ENCODE results near the gene KCNN4. TPM values are rescaled to one million over a fixed set of nuclear protein-coding genes. Genes with fewer than 3 reads are reported as not detected.
"Not testable (repeated sequence)": the region's sequence is repeated elsewhere in the genome, so short reads cannot be mapped to it uniquely, and the experiment has no call there.

KCNN4 gene
- total RNA-seq, 3 donors from 2014 or later = 14.9 to 36.2 (median 36.1) TPM

DNA sequence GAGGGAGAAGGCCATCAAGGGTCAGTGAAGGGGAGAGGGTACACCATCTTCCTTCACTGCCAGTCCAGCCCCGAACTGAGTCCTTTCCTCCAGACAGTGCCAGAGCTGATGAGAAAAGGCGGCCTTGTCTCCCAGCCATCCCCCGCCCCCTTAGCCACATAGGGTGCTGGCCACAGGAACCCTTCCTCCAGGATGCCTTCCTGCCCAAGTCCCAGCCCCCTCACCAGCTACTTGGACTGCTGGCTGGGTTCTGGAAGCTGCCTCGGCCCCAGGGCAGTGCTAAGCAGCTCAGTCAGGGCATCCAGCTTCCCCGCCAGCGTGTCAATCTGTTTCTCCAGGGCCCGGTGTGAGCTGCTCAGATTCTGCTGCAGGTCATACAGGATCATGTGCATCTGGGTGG is 13.5 kb downstream of the KCNN4 start:
- Histone ChIP-seq H3K4me1 (ENCODE audit: low read depth) (peaks cover 42% of the 10 kb centered on the region), H3K4me3 (no peak overlapping the region), H3K36me3 (ENCODE audit: low read depth) (no peaks in the 10 kb centered on the region), H3K9me3 (no peaks in the 10 kb centered on the region)
- TF ChIP-seq, protein P1, sequence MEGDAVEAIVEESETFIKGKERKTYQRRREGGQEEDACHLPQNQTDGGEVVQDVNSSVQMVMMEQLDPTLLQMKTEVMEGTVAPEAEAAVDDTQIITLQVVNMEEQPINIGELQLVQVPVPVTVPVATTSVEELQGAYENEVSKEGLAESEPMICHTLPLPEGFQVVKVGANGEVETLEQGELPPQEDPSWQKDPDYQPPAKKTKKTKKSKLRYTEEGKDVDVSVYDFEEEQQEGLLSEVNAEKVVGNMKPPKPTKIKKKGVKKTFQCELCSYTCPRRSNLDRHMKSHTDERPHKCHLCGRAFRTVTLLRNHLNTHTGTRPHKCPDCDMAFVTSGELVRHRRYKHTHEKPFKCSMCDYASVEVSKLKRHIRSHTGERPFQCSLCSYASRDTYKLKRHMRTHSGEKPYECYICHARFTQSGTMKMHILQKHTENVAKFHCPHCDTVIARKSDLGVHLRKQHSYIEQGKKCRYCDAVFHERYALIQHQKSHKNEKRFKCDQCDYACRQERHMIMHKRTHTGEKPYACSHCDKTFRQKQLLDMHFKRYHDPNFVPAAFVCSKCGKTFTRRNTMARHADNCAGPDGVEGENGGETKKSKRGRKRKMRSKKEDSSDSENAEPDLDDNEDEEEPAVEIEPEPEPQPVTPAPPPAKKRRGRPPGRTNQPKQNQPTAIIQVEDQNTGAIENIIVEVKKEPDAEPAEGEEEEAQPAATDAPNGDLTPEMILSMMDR (IDR thresholded peaks at IDR 0.05) = no peak
- ATAC-seq (no peak), DNase-seq (no peak)
- intact Hi-C loops (cut with DNase I, micrococcal nuclease) = no loop called here

DNA sequence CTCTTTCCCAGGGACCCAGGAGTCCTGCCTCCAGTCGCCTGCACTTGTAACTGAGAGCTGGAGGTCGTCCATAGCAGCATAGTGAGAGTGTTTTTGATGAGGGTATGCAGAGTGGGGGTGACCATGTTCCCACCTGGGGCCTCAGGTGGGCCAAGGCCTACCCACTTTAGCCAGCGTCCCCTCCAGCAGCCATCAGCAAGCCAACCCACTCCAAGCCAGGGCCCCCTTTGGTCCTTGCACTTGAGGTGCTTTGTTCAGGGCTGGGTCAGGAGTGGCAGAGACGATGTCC is 14.1 kb downstream of the KCNN4 start:
- no peak for ATAC-seq
- Histone ChIP-seq H3K4me1 (ENCODE audit: low read depth) (peaks cover 44% of the 10 kb centered on the region), H3K36me3 (ENCODE audit: low read depth) (no peaks in the 10 kb centered on the region), H3K4me3 (no peak overlapping the region), H3K9me3 (no peaks in the 10 kb centered on the region)
- TF ChIP-seq, protein P1 (IDR thresholded peaks at IDR 0.05) = no peak
- intact Hi-C loops (cut with DNase I, micrococcal nuclease) = no loop called here
- DNase-seq = no peak

DNA sequence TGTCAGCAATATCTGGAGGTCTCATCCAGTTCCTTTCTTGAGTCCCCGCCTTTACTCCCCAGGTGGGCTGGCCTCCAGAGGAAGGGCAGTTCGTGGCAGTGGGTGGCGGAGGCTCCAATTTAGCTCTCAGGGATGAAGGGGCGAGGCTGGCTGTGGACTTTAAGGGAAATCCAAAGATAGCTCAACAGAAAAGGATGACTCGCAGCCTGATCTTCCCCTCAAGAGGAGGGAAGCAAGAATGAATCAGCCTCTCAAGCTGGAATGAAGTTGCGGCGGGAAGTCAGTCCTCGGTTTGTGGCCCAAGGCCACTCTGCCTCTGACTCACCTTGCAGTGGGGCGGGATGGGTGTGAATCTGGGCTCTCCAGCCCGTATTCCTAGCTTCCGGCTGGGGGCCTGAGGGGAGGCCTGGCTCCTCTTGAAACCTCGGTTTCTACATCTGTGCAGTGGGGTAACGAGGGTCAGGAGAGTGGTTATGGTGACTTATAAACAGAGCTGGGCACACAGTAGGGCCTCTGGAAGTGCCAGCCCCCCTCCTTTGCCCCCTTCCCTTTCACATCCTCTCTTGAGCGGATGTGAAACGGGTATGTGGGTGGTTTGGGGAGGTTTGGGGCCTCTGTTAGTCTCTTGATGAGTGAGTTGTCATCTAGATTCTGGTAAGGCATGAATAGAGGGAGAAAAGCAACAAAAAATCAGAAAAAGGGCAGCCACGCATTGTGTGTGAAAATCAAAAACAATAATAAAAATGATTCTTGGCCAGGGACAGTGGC is 15.5 kb downstream of the KCNN4 start:
- intact Hi-C loops (cut with DNase I, micrococcal nuclease) = no loop called here
- Histone ChIP-seq H3K4me3 (no peak overlapping the region), H3K36me3 (ENCODE audit: low read depth) (no peaks in the 10 kb centered on the region), H3K4me1 (ENCODE audit: low read depth) (peaks cover 44% of the 10 kb centered on the region), H3K9me3 (no peaks in the 10 kb centered on the region)
- DNase-seq (peak; percentile 54 to 86 (median 66)), ATAC-seq (peak; percentile 63)
- TF ChIP-seq, protein P1 (IDR thresholded peaks at IDR 0.05) = no peak

DNA sequence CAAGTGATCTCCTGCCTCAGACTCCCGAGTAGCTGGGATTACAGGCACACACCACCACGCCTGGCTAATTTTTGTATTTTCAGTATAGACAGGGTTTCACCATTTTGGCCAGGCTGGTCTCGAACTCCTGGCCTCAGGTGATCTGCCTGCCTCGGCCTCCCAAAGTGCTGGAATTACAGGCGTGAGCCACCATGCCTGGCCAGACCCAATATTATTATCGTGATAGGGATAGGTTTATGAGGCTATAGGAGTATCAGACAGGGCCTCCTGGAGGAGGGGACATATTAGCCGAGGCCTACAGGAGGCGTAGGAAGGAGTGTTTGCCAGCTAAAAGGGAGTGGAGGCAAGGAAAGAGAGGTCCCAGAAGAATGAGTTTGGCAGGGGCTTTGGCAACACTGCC is 16.1 kb downstream of the KCNN4 start:
- ATAC-seq; H3K9me3 ChIP-seq; DNase-seq; H3K4me3 ChIP-seq; H3K36me3 ChIP-seq (ENCODE audit: low read depth); intact Hi-C loops (cut with DNase I, micrococcal nuclease): not testable (repeated sequence)
- H3K4me1 ChIP-seq (ENCODE audit: low read depth) = peaks cover 43% of the 10 kb centered on the region

DNA sequence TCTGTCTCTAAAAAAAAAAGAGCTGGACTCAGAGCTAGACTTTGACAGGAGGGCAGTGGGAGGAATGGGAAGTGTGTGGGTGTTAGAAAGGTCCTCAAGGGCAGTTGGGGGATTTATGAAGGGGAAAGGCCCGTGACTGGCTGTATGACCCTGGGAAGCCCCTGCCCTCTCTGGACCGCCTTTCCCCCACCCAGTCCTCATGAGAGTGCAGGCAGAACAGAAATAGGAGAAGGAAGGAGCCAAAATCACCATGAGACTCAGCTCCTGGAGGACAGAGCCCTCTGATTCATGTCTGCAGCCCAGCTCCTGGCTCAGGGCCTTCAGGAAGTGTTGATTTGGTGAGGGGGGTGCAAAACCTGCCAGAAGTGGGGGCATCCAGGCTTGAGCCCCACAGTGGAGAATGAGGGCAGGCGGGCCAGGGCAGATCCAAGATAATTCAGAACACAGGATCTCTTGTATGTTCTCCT is 17.3 kb downstream of the KCNN4 start:
- TF ChIP-seq, protein P1 (IDR thresholded peaks at IDR 0.05) = no peak
- DNase-seq (no peak), ATAC-seq (no peak)
- H3K36me3 ChIP-seq (ENCODE audit: low read depth) = no peaks in the 10 kb centered on the region
- intact Hi-C loops (cut with DNase I, micrococcal nuclease) = no loop called here
- H3K4me1 ChIP-seq (ENCODE audit: low read depth) = peaks cover 32% of the 10 kb centered on the region
- H3K4me3 ChIP-seq = no peak overlapping the region
- no peaks in the 10 kb centered on the region for H3K9me3 ChIP-seq

DNA sequence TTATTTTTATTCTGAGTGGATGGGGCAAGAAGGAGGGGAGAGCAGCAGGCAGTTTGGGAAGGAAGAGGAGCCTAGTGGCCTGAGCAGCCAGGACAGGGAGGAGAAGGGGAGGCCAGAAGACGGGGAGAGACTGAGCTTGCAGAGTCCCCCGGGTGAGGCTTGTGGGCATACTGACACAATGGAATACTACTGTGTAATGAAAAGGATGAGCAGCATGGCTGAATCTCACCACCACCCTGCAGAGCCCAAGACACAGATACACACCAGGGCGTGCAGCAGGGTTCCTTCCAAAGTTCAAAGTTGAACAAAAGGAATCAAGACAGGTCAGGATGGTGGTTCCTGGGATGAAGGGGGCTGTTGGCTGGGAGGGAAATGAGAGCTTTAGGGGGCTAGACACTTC is 18.0 kb downstream of the KCNN4 start:
- TF ChIP-seq, protein P1 (IDR thresholded peaks at IDR 0.05) = no peak
- Histone ChIP-seq H3K4me1 (ENCODE audit: low read depth) (peaks cover 30% of the 10 kb centered on the region), H3K4me3 (no peak overlapping the region), H3K36me3 (ENCODE audit: low read depth) (no peaks in the 10 kb centered on the region), H3K9me3 (no peaks in the 10 kb centered on the region)
- ATAC-seq = no peak
- DNase-seq = no peak
- intact Hi-C loops (cut with DNase I, micrococcal nuclease) = no loop called here
